ENCODE data around the gene SBK3.

DNA sequence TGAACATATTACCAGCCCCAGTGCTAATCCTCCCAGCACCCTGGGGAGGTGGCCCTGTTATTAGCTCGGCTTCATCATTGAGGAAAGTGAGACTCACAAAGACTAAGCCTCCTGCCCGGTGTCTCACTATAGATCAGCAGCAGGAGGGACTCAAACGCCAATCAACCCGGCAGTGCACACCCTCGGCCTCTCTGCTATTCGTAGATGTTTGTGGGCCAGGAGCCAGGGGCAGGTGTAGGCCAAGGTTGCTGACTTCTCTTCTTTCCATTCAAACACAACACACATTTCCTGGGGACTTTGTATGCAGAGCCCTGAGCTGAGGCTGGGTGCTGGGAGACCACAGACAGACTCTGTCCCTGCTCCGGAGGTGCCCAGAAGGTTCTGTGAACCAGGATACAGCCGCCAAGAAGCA is 9.4 kb upstream of the SBK3 start:
- TF ChIP-seq, protein P1, sequence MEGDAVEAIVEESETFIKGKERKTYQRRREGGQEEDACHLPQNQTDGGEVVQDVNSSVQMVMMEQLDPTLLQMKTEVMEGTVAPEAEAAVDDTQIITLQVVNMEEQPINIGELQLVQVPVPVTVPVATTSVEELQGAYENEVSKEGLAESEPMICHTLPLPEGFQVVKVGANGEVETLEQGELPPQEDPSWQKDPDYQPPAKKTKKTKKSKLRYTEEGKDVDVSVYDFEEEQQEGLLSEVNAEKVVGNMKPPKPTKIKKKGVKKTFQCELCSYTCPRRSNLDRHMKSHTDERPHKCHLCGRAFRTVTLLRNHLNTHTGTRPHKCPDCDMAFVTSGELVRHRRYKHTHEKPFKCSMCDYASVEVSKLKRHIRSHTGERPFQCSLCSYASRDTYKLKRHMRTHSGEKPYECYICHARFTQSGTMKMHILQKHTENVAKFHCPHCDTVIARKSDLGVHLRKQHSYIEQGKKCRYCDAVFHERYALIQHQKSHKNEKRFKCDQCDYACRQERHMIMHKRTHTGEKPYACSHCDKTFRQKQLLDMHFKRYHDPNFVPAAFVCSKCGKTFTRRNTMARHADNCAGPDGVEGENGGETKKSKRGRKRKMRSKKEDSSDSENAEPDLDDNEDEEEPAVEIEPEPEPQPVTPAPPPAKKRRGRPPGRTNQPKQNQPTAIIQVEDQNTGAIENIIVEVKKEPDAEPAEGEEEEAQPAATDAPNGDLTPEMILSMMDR (IDR thresholded peaks at IDR 0.05; ENCODE audit: low read length): no peak
- TF ChIP-seq EZH2phosphoT487 (IDR thresholded peaks at IDR 0.05; ENCODE audit: low read length) (no peak), EZH2 (optimal IDR thresholded peaks at IDR 0.05; ENCODE audit: low read depth, low read length) (no peak)
